ENCODE measurements around the gene ATOSB.

GRCh38 chr9:35140093-35140492, 24.4 kb upstream of the ATOSB start:
- TF ChIP-seq POLR2A (IDR thresholded peaks at IDR 0.05; ENCODE audit: low read length) (no peak), GATA1 (IDR thresholded peaks at IDR 0.05; ENCODE audit: low read depth, low read length) (no peak)

All from erythroblast (primary cell).